HFFc6 (cell line): Measurements from ENCODE around the gene SS18L1. TPM values are rescaled to one million over a fixed set of nuclear protein-coding genes. Genes with fewer than 3 reads are reported as not detected.

Experiments used
- DNase-seq: peaks from one replicate; pipeline ENCODE4 v3.0.0-alpha.2; 2018
- H3K27ac Mint-ChIP-seq: 2 replicates; pipeline ENCODE4 v1.8.0; 2020; ENCODE audit warnings: mild to moderate bottlenecking, mixed read lengths
- H3K27me3 Mint-ChIP-seq: 2 replicates; pipeline ENCODE4 v1.8.0; 2021; ENCODE audit warnings: mild to moderate bottlenecking, moderate library complexity, mixed read lengths; ENCODE audit not compliant: insufficient read depth
- H3K36me3 Mint-ChIP-seq: 2 replicates; pipeline ENCODE4 v1.8.0; 2021; ENCODE audit warnings: low read depth, mixed read lengths
- H3K4me1 Mint-ChIP-seq: 2 replicates; pipeline ENCODE4 v1.8.0; 2020; ENCODE audit warnings: low read depth, mixed read lengths
- H3K4me3 Mint-ChIP-seq: 2 replicates; pipeline ENCODE4 v1.8.0; 2020; ENCODE audit warnings: mild to moderate bottlenecking, moderate library complexity, mixed read lengths
- H3K9me3 Mint-ChIP-seq: 2 replicates; pipeline ENCODE4 v1.8.0; 2020; ENCODE audit warnings: mild to moderate bottlenecking, mixed read lengths
- total RNA-seq, 6 experiments: library from RNA; stranded (reverse); fragmentation: NEBNext Ultra II Directional; extraction: Animal tissue kit (Norgen Biotek cat#: 25700); gene quantifications; 2 replicates in 1 of 6; 3 replicates in 5 of 6; pipeline ENCODE4 v1.2.3, GENCODE V29; 2021
- TF ChIP-seq, protein P1 (sequence below): fragments of 200-600 bp; sonication (generic); IDR thresholded peaks from 2 replicates; pipeline ENCODE4 v1.5.0; 2021; ENCODE audit warnings: antibody characterized with exemption, mild to moderate bottlenecking

Gene SS18L1
- total RNA-seq, 6 experiments from 2014 or later: 5.5 to 7.9 (median 5.9) TPM

DNA sequence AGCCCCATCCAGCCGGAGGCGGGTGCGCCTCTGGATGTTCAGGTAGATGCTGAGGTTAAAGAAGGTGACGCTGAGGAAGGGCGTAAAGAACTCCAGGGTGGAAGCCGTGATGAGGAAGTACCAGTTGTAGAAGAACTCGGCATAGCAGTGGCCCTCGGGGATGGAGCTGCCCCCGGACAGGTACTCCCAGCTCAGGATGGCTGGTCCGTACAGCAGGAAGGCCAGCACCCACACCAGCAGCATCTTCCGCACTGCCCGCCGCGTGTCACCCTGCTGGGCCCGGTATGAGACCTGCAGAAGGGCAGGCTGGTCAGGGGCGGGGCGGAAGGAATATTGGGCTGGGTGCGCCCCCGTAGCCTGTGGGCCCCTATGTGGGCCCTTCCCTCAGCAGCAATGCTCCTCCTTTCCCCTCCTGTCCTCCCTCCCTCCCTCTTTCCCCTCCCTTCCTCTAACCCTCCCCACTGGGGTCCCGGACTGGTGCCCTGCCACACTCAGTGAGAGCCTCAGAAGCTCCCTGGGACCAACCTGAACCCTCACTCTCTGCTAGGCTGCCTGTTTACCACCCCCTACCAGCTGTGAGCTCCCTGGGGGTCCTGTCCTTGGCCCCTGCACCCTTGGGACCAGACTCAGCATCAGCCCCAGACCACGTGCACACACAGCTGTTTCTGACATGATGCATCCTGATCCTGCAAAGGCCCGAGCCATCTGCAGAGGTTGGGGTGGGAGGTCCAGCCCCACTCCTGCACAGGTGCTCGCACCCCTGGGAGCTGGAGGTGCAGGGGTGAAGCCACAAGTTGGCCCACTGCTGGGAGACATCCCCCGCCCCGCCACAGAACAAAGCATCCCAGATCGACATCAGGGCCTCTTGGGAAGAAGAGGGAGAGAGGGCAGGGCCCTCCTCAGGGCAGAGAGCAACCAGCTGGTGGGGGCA, 73.3 kb downstream of the SS18L1 start:
- Mint-ChIP-seq H3K27me3 (peaks cover 21% of the 10 kb centered on the region), H3K9me3 (no peaks in the 10 kb centered on the region), H3K4me3 (no peak overlapping the region), H3K27ac (no peak overlapping the region), H3K36me3 (no peaks in the 10 kb centered on the region), H3K4me1 (no peaks in the 10 kb centered on the region)
- TF ChIP-seq, protein P1, sequence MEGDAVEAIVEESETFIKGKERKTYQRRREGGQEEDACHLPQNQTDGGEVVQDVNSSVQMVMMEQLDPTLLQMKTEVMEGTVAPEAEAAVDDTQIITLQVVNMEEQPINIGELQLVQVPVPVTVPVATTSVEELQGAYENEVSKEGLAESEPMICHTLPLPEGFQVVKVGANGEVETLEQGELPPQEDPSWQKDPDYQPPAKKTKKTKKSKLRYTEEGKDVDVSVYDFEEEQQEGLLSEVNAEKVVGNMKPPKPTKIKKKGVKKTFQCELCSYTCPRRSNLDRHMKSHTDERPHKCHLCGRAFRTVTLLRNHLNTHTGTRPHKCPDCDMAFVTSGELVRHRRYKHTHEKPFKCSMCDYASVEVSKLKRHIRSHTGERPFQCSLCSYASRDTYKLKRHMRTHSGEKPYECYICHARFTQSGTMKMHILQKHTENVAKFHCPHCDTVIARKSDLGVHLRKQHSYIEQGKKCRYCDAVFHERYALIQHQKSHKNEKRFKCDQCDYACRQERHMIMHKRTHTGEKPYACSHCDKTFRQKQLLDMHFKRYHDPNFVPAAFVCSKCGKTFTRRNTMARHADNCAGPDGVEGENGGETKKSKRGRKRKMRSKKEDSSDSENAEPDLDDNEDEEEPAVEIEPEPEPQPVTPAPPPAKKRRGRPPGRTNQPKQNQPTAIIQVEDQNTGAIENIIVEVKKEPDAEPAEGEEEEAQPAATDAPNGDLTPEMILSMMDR: no peak
- DNase-seq: no peak

DNA sequence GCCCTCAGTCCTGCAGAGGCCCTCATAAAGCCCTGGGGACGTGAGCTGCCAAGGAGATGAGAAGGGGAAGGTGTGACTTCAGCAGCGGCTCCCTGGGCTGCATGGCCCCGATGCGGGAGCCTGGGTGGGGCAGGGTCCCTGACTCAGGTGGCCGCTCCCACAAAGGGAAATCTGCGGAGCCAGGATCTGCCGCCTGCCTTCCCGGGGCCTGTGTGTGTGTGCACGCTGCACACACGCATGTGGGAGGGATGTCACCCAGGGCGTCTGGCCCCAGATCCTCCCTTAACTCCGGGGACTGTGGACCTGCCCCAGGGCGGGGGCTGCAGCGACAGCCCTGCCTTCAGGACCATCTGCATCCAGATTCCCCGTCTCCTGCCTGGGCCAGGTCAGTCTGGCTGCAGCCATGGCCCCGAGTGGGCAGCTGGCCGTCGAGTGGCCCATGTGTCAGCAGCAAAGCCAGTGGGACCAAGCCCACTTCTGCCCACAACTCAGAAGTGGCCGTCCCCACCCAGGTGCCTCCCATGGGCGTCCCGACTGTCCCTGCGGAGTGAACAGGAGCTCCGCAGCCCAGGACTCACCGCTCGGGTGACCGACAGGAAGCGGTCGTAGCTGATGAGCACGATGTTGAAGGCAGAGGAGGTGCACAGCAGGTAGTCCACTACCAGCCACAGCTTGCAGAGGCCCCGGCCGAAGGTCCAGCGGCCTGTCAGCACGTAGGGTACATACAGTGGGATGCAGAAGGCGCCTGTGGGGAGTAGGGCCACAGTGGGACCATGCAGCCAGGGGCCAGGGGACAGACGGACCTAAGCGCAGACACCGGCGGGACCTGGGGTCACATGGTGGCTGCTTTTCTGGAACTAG, 74.6 kb downstream of the SS18L1 start:
- no peak for DNase-seq
- Mint-ChIP-seq H3K27ac (no peak overlapping the region), H3K9me3 (no peaks in the 10 kb centered on the region), H3K27me3 (peaks cover 28% of the 10 kb centered on the region), H3K4me1 (no peaks in the 10 kb centered on the region), H3K4me3 (no peak overlapping the region), H3K36me3 (no peaks in the 10 kb centered on the region)
- TF ChIP-seq, protein P1: no peak

DNA sequence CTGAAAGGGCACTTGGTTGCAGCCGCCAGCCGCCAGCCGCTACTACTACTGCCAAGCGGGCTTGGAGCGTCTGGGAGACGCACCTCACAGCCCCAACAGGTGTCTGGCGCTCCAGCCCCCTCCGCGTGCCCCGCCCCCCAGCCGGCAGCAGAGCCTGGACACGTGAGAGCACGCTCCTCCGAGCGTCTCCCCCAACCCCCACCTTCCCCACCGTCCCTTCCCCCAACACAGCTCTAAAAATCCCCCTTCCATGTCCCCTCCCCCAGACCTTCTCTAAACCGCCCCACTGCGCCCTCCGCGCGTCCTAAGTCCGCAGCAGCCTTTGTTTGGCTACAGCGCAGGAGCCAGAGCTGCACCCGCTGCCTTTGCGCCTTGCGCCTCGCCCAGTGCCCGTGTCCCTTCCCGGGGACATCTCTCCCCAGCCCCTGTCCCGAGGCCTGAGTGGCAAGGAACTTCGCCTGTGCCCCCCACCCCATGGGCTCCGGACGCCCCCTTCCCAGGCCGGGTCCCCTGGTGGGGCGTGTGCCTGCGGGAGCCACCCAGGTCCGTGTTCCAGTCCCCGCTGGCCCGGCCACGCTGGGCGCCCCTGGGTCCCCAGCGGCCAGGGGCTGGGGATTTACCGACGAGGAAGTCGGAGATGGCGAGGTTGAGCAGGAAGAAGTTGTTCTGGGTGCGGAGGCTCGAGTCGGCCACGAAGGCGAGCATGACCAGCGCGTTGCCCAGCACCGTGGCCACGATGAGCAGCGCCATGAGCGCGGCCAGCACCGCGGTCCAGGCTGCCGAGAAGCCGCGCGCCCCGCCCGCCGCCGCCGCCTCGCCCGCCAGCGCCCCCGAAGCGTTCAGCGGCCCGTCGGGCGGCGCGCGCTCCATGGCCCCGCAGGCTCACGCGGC, 75.8 kb downstream of the SS18L1 start:
- H3K27ac Mint-ChIP-seq: no peak overlapping the region
- TF ChIP-seq, protein P1: no peak
- no peaks in the 10 kb centered on the region for H3K4me1 Mint-ChIP-seq
- H3K9me3 Mint-ChIP-seq: no peaks in the 10 kb centered on the region
- no peaks in the 10 kb centered on the region for H3K36me3 Mint-ChIP-seq
- DNase-seq: no peak
- H3K4me3 Mint-ChIP-seq: no peak overlapping the region
- H3K27me3 Mint-ChIP-seq: peaks cover 28% of the 10 kb centered on the region

DNA sequence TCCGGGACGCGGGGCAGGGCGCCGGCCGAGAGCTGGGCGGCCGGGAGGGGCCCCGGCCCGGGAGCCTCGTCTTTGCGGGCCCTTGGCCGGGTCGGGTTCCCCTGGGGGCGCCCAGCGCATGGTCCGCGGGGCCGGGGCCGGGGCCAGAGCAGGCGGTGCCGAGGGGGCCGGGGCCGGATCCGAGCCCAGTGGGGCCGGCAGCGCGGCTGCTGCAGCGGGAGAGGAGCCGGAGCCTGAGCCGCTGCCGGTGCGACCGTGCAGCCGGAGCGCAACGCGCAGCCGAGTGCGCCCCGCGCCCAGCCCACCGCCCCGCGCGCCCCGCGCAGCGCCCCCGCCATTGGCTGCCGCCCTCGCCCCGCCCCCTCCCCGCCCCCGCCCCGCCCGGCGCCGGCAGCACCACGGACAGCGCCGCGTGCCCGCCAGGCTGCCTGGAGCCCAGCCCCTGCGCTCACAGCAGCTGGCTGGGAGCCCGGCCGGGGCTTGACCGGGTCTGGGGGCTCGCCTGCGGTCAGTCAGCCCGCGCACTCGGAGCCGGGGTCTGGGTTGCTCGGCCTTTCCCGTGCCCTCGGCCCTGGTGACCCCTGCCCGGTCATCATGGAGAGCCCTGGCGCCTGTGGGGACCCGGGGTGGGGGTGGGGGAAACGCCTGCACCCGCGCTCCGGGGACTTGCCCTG, 76.6 kb downstream of the SS18L1 start, which contains the start of gene HRH3:
TSS of gene HRH3 (minus strand) at position 287 of the 674 bp plus-strand sequence. CDS start 308 bp downstream, outside the sequence.
- no peaks in the 10 kb centered on the region for H3K36me3 Mint-ChIP-seq
- peaks cover 25% of the 10 kb centered on the region for H3K27me3 Mint-ChIP-seq
- TF ChIP-seq, protein P1: no peak
- H3K9me3 Mint-ChIP-seq: no peaks in the 10 kb centered on the region
- no peak within 1 kb of the TSS for H3K4me3 Mint-ChIP-seq
- no peaks in the 10 kb centered on the region for H3K4me1 Mint-ChIP-seq
- DNase-seq: no peak
- no peak within 1 kb of the TSS for H3K27ac Mint-ChIP-seq
